ENCODE measurements around the gene ZXDC.

The ZXDC gene

GRCh38 chr3:126454437-126455198 lies 21.1 kb downstream of the ZXDC start:
- H3K9ac ChIP-seq (ENCODE audit: low read depth, low read length) = no peak overlapping the region
- H3K27me3 ChIP-seq (ENCODE audit: control insufficient read depth, insufficient read depth, low read length) = no peaks in the 10 kb centered on the region
- no peaks in the 10 kb centered on the region for H3K4me1 ChIP-seq (ENCODE audit: control insufficient read depth, insufficient read depth, low read length)
- peaks cover 61% of the 10 kb centered on the region for H3K36me3 ChIP-seq (ENCODE audit: insufficient read depth, low read length)
- H3K4me2 ChIP-seq (ENCODE audit: low read length) = no peak overlapping the region
- no peak overlapping the region for H3K4me3 ChIP-seq (ENCODE audit: low read length)
- H3K9me3 ChIP-seq (replicated peaks; ENCODE audit: low read length) = no peaks in the 10 kb centered on the region

DNA sequence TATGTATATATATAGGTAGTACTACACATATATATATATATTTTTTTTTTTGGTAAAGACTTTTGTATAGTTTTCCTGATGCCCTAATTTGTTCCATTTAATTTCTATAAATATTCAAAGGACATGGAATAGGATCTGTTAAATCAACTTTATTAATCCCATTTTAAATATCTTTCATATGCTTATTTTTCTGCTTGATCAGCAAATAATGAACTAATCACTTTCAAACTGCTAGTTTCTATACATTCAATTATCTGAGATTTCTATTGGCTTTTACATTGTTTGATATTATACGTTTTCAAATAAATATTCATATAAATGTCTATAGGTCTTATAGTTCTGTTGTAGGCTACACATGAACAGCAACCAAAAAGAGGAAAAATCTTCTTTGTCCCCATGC lies 21.7 kb downstream of the ZXDC start:
- Histone ChIP-seq H3K27me3 (ENCODE audit: control insufficient read depth, insufficient read depth, low read length) (no peaks in the 10 kb centered on the region), H3K4me1 (ENCODE audit: control insufficient read depth, insufficient read depth, low read length) (no peaks in the 10 kb centered on the region), H3K4me2 (ENCODE audit: low read length) (no peak overlapping the region), H3K9ac (ENCODE audit: low read depth, low read length) (no peak overlapping the region), H3K36me3 (ENCODE audit: insufficient read depth, low read length) (peaks cover 60% of the 10 kb centered on the region), H3K9me3 (replicated peaks; ENCODE audit: low read length) (no peaks in the 10 kb centered on the region), H3K4me3 (ENCODE audit: low read length) (no peak overlapping the region)

- Histone ChIP-seq H3K4me3 (ENCODE audit: low read length) (no peak overlapping the region), H3K36me3 (ENCODE audit: insufficient read depth, low read length) (peaks cover 56% of the 10 kb centered on the region), H3K27me3 (ENCODE audit: control insufficient read depth, insufficient read depth, low read length) (no peaks in the 10 kb centered on the region), H3K9me3 (replicated peaks; ENCODE audit: low read length) (no peaks in the 10 kb centered on the region), H3K4me1 (ENCODE audit: control insufficient read depth, insufficient read depth, low read length) (no peaks in the 10 kb centered on the region), H3K9ac (ENCODE audit: low read depth, low read length) (no peak overlapping the region), H3K4me2 (ENCODE audit: low read length) (no peak overlapping the region)
Observed at GRCh38 chr3:126452213-126452612, 23.5 kb downstream of the ZXDC start.

DNA sequence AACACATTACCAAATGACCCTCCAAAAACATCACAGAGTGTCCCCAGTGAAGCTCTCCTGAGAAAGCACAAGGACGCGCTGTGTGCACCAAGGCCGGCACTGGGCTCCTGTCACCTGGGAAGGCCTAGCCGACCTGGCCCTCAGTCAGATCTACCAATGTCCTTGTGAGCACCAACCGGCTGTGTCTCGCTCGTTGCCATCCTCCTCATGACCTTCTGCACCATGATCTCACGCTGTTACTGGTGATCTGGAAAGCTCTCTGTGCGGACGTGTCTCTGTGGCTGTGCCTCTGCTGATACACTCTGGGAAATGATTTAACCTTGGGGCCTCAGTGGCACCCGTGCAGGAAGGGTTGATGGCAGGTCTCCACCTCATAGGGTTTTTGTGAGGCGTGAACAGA lies 24.2 kb downstream of the ZXDC start:
- H3K4me3 ChIP-seq (ENCODE audit: low read length) = no peak overlapping the region
- no peaks in the 10 kb centered on the region for H3K9me3 ChIP-seq (replicated peaks; ENCODE audit: low read length)
- peaks cover 49% of the 10 kb centered on the region for H3K36me3 ChIP-seq (ENCODE audit: insufficient read depth, low read length)
- peaks cover 3% of the 10 kb centered on the region for H3K4me1 ChIP-seq (ENCODE audit: control insufficient read depth, insufficient read depth, low read length)
- no peaks in the 10 kb centered on the region for H3K27me3 ChIP-seq (ENCODE audit: control insufficient read depth, insufficient read depth, low read length)
- H3K4me2 ChIP-seq (ENCODE audit: low read length) = no peak overlapping the region
- H3K9ac ChIP-seq (ENCODE audit: low read depth, low read length) = no peak overlapping the region

DNA sequence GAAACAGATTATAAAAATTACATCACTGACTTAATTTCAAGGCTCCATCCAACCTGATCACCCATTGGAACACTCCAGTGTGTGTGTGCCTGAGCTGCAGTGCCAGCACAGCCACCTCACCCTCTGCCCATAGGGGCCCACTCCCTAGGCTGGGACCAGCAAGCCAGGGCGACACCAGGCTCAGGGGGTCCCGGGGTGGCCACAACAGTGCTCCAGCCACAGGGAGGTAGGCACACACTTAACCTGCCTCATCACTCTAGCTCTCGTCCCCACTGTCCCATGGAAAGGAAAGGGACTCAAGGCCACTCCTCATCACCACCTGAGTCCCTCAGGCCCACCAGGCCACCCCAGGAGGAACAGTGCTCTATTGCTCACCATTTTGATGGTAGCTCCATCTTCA lies 24.9 kb downstream of the ZXDC start:
- Histone ChIP-seq H3K27me3 (ENCODE audit: control insufficient read depth, insufficient read depth, low read length) (no peaks in the 10 kb centered on the region), H3K9me3 (replicated peaks; ENCODE audit: low read length) (no peaks in the 10 kb centered on the region), H3K4me2 (ENCODE audit: low read length) (no peak overlapping the region), H3K36me3 (ENCODE audit: insufficient read depth, low read length) (peaks cover 43% of the 10 kb centered on the region), H3K4me1 (ENCODE audit: control insufficient read depth, insufficient read depth, low read length) (peaks cover 3% of the 10 kb centered on the region), H3K4me3 (ENCODE audit: low read length) (no peak overlapping the region), H3K9ac (ENCODE audit: low read depth, low read length) (no peak overlapping the region)

DNA sequence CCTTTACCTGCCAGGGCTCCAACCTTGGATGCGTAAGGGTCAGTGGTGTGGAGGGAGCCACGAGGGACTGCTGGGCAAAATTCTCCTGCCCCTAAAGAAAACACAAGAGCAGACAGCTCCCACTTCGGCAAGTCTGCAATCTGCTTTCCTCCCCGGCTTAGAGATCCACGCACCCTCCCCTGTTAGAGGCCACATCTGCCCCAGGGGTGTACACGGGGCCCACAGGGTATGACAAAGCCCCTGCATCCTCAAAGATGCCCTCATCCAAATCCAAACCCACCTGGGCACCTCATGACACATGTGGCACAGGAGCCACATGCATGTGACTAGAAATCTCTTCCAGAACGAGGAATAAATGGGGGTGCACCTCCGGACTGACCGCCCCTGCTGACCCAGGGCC lies 25.5 kb downstream of the ZXDC start:
- no peak overlapping the region for H3K4me2 ChIP-seq (ENCODE audit: low read length)
- H3K9ac ChIP-seq (ENCODE audit: low read depth, low read length) = no peak overlapping the region
- H3K36me3 ChIP-seq (ENCODE audit: insufficient read depth, low read length) = peaks cover 43% of the 10 kb centered on the region
- H3K27me3 ChIP-seq (ENCODE audit: control insufficient read depth, insufficient read depth, low read length) = no peaks in the 10 kb centered on the region
- H3K4me3 ChIP-seq (ENCODE audit: low read length) = no peak overlapping the region
- peaks cover 3% of the 10 kb centered on the region for H3K4me1 ChIP-seq (ENCODE audit: control insufficient read depth, insufficient read depth, low read length)
- H3K9me3 ChIP-seq (replicated peaks; ENCODE audit: low read length) = no peaks in the 10 kb centered on the region

GRCh38 chr3:126449621-126450051 lies 26.1 kb downstream of the ZXDC start:
- no peak overlapping the region for H3K9ac ChIP-seq (ENCODE audit: low read depth, low read length)

DNA sequence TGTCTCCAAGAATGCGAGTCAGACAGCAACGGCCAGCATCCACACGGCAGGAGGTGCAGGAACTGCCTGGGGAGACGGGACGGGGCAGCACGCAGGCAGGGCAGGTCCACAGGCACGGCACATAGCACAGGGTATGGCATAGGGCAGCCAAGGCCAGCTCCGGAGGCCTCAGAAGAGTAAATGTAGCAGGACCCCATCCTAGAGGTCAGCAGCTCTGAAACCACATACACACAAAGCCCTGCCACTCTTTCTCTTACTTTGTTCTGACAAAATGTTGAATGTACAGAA lies 26.9 kb downstream of the ZXDC start:
- H3K36me3 ChIP-seq (ENCODE audit: insufficient read depth, low read length) = peaks cover 33% of the 10 kb centered on the region

More at GRCh38 chr3:126449621-126450051, 26.1 kb downstream of the ZXDC start:
- Histone ChIP-seq H3K4me2 (ENCODE audit: low read length) (no peak overlapping the region), H3K36me3 (ENCODE audit: insufficient read depth, low read length) (peaks cover 39% of the 10 kb centered on the region), H3K9me3 (replicated peaks; ENCODE audit: low read length) (no peaks in the 10 kb centered on the region), H3K4me1 (ENCODE audit: control insufficient read depth, insufficient read depth, low read length) (peaks cover 3% of the 10 kb centered on the region), H3K27me3 (ENCODE audit: control insufficient read depth, insufficient read depth, low read length) (no peaks in the 10 kb centered on the region), H3K4me3 (ENCODE audit: low read length) (no peak overlapping the region)

GRCh38 chr3:126448136-126448892 lies 27.4 kb downstream of the ZXDC start:
- no peak overlapping the region for H3K4me3 ChIP-seq (ENCODE audit: low read length)
- no peaks in the 10 kb centered on the region for H3K27me3 ChIP-seq (ENCODE audit: control insufficient read depth, insufficient read depth, low read length)
- H3K9ac ChIP-seq (ENCODE audit: low read depth, low read length) = no peak overlapping the region
- H3K9me3 ChIP-seq (replicated peaks; ENCODE audit: low read length) = no peaks in the 10 kb centered on the region
- H3K4me1 ChIP-seq (ENCODE audit: control insufficient read depth, insufficient read depth, low read length) = peaks cover 3% of the 10 kb centered on the region
- peaks cover 33% of the 10 kb centered on the region for H3K36me3 ChIP-seq (ENCODE audit: insufficient read depth, low read length)
- no peak overlapping the region for H3K4me2 ChIP-seq (ENCODE audit: low read length)

More for the DNA sequence above, 26.9 kb downstream of the ZXDC start:
- no peaks in the 10 kb centered on the region for H3K27me3 ChIP-seq (ENCODE audit: control insufficient read depth, insufficient read depth, low read length)
- H3K4me3 ChIP-seq (ENCODE audit: low read length) = no peak overlapping the region
- no peak overlapping the region for H3K4me2 ChIP-seq (ENCODE audit: low read length)
- H3K9me3 ChIP-seq (replicated peaks; ENCODE audit: low read length) = no peaks in the 10 kb centered on the region
- peaks cover 3% of the 10 kb centered on the region for H3K4me1 ChIP-seq (ENCODE audit: control insufficient read depth, insufficient read depth, low read length)
- no peak overlapping the region for H3K9ac ChIP-seq (ENCODE audit: low read depth, low read length)

- Histone ChIP-seq H3K9ac (ENCODE audit: low read depth, low read length) (no peak overlapping the region), H3K4me1 (ENCODE audit: control insufficient read depth, insufficient read depth, low read length) (peaks cover 3% of the 10 kb centered on the region), H3K36me3 (ENCODE audit: insufficient read depth, low read length) (peaks cover 33% of the 10 kb centered on the region), H3K4me3 (ENCODE audit: low read length) (no peak overlapping the region), H3K4me2 (ENCODE audit: low read length) (no peak overlapping the region), H3K27me3 (ENCODE audit: control insufficient read depth, insufficient read depth, low read length) (no peaks in the 10 kb centered on the region), H3K9me3 (replicated peaks; ENCODE audit: low read length) (no peaks in the 10 kb centered on the region)
Observed at GRCh38 chr3:126447456-126448106, 28.1 kb downstream of the ZXDC start.

- no peaks in the 10 kb centered on the region for H3K9me3 ChIP-seq (replicated peaks; ENCODE audit: low read length)
- H3K4me2 ChIP-seq (ENCODE audit: low read length) = no peak overlapping the region
- H3K27me3 ChIP-seq (ENCODE audit: control insufficient read depth, insufficient read depth, low read length) = no peaks in the 10 kb centered on the region
- peaks cover 27% of the 10 kb centered on the region for H3K36me3 ChIP-seq (ENCODE audit: insufficient read depth, low read length)
- no peak overlapping the region for H3K9ac ChIP-seq (ENCODE audit: low read depth, low read length)
- H3K4me3 ChIP-seq (ENCODE audit: low read length) = no peak overlapping the region
- peaks cover 3% of the 10 kb centered on the region for H3K4me1 ChIP-seq (ENCODE audit: control insufficient read depth, insufficient read depth, low read length)
Observed at GRCh38 chr3:126446791-126447190, 28.9 kb downstream of the ZXDC start.
